Uterus (tissue), 4 donors: ENCODE results near the gene TBCD. TPM values are rescaled to one million over a fixed set of nuclear protein-coding genes. Genes with fewer than 3 reads are reported as not detected.

Source experiments
- DNase-seq, 2 donors: peaks; one replicate each; pipeline ENCODE4 v3.0.0-alpha.2; 2019 to 2020
- H3K27ac ChIP-seq, 2 donors: fragments of 200-600 bp; sonication (generic); 1 replicate in 1 of 2; 2 replicates in 1 of 2; pipeline ENCODE4 v1.5.1; 2016 to 2018
- H3K27me3 ChIP-seq, 2 donors: fragments of 200-600 bp; sonication (generic); one replicate each; pipeline ENCODE4 v1.5.1; 2018 to 2019; ENCODE audit warnings: control low read depth in 1 of 2
- H3K36me3 ChIP-seq, 2 donors: fragments of 200-600 bp; sonication (generic); one replicate each; pipeline ENCODE4 v1.5.1; 2019; ENCODE audit warnings: control low read depth in 1 of 2
- H3K4me1 ChIP-seq, 2 donors: fragments of 200-600 bp; sonication (generic); one replicate each; pipeline ENCODE4 v1.5.1; 2018 to 2019; ENCODE audit warnings: control low read depth in 1 of 2
- H3K4me3 ChIP-seq, 2 donors: fragments of 200-600 bp; sonication (generic); 1 replicate in 1 of 2; 2 replicates in 1 of 2; pipeline ENCODE4 v1.5.1; 2018 to 2019; ENCODE audit warnings: mild to moderate bottlenecking in 1 of 2
- H3K9me3 ChIP-seq, 2 donors: fragments of 200-600 bp; sonication (generic); one replicate each; pipeline ENCODE4 v1.5.1; 2019; ENCODE audit warnings: control low read depth in 1 of 2
- CTCF ChIP-seq, 4 experiments: fragments of 200-600 bp in 2 of 4; fragments of 450-650 bp in 2 of 4; sonication (generic) in 2 of 4; IDR thresholded peaks; one replicate each; pipeline ENCODE4 v1.5.1; 2016 to 2019; ENCODE audit warnings: antibody characterized with exemption in 4 of 4, mild to moderate bottlenecking in 2 of 4, moderate library complexity in 1 of 4
- POLR2A ChIP-seq, 2 donors: fragments of 450-650 bp; IDR thresholded peaks; one replicate each; pipeline ENCODE4 v1.6.1; 2016; ENCODE audit warnings: antibody characterized with exemption in 2 of 2, mild to moderate bottlenecking in 1 of 2, moderate library complexity in 1 of 2
- intact Hi-C: fragments of 100-400 bp; cut with DNase I; formaldehyde crosslinking; loops from one replicate; pipeline ENCODE4 v1.15.1; 2023; ENCODE audit warnings: low total_unique reads
- total RNA-seq, 4 donors: library from RNA; depleted of rRNA in 3 of 4; stranded (reverse); fragments of >200 nt in 3 of 4; gene quantifications; one replicate each; pipeline versions ENCODE4 v1.1.0 to v1.2.4, GENCODE V29; 2014 to 2023
- donor health status: DM: yes; HTN: yes; CAD: no.

The TBCD gene
- 100 to 1,000 TPM in 1 of 4 donors, 10 to 100 TPM in 3; 35.9 to 142 (median 61.3) TPM for total RNA-seq

DNA sequence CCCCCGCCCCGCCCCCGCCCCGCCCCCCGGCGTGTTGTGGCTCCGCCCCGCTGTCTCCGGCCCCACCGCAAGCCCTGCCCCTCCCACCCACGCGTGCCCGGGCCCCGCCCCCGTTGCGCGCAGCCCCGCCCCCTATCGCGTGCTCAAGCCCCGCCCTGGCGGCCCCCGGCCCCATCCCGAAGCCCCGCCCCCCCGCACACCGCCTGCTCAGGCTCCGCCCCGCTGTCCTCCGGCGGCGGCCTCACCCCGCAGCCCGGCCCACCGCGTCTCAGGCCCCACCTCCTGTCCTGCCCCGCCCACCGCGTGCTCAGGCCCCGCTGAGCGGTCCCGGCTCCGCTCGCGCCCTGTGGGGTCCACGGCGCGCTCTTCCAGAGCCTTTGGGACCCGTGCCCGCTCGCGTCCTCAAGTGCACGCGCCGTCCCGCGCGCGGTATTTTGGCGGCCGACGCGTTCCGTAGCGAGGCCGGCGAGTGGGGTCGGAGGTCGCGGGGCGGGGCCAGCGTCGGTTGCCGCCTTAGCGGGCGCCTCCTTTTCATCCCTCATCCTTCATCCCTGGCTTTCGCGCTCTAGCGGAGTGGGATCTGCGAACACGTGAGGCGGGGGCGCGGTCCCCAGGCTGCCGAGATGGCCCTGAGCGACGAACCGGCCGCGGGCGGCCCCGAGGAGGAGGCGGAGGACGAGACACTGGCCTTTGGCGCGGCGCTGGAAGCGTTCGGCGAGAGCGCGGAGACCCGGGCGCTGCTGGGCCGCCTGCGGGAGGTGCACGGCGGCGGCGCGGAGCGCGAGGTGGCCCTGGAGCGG, at the start of gene TBCD:
Gene TBCD (plus strand): TSS at position 495 of the 800 bp plus-strand sequence. CDS start 129 bp downstream, at position 624.
- Histone ChIP-seq H3K9me3 (no peaks in the 10 kb centered on the region), H3K27ac (peak within 1 kb of the TSS; percentile 73 to 95)

GRCh38 chr17:82702231-82702927, 49.5 kb upstream of the TBCD start:
- intact Hi-C loops, result no loop called here
- no peak for TF ChIP-seq POLR2A (IDR thresholded peaks at IDR 0.05)
- TF ChIP-seq CTCF (IDR thresholded peaks at IDR 0.05), result no peak
- no peaks in the 10 kb centered on the region for H3K36me3 ChIP-seq
- no peak for DNase-seq
- H3K4me3 ChIP-seq, result no peak overlapping the region
- no peaks in the 10 kb centered on the region for H3K27me3 ChIP-seq
- H3K4me1 ChIP-seq, result peaks cover 0 to 9% of the 10 kb centered on the region in 2 donors
- H3K9me3 ChIP-seq, result no peaks in the 10 kb centered on the region
- H3K27ac ChIP-seq, result no peak overlapping the region

More for the DNA sequence above, at the start of gene TBCD:
- TF ChIP-seq POLR2A (IDR thresholded peaks at IDR 0.05) (peak; percentile 39 to 47), CTCF (IDR thresholded peaks at IDR 0.05) (peak in 1 of 4 experiments; percentile 23)
- H3K4me1 ChIP-seq, result no peaks in the 10 kb centered on the region
- peak; percentile 87 to 92 for DNase-seq
- no peaks in the 10 kb centered on the region for H3K27me3 ChIP-seq
- H3K36me3 ChIP-seq, result no peaks in the 10 kb centered on the region
- intact Hi-C loops, result no loop called here
- peak within 1 kb of the TSS; percentile 48 to 96 for H3K4me3 ChIP-seq

DNA sequence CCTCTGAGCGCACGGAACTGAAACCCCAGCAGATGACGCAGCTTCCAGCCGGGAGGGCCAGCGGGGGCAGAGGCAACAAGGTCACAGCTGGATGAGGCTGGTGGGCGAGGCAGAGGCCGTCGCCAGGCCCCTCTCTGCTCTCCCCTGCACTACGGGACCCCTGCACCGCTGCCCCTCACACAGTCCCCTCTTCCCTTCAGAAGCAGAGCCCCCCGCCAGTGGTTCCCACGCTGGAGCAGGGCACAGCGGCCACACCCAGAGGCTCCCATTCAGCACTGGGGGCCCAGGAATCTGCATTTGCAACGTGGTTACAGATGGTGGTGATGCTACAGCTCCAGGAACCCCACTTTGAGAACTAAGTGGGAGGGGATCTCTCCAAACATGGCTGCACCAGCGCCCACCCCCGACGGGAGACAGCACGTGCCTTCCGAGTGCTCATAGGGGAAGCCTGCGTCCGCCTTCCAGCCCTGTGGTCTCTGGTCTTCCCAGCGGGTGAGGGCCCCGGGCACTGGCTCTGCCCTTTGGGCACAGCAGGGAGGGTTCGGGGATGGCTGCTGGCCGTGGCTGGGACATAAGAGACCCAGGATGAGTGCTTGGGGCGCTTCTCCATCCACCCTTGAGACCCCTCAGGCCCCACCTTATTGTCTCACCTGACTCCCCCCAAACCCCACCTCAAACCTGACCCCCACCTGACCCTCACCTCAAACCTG, 48.7 kb upstream of the TBCD start:
- Histone ChIP-seq H3K4me3 (no peak overlapping the region), H3K36me3 (no peaks in the 10 kb centered on the region), H3K9me3 (no peaks in the 10 kb centered on the region), H3K4me1 (peaks cover 0 to 6% of the 10 kb centered on the region in 2 donors), H3K27ac (no peak overlapping the region), H3K27me3 (no peaks in the 10 kb centered on the region)
- DNase-seq, result no peak
- TF ChIP-seq POLR2A (IDR thresholded peaks at IDR 0.05), result no peak
- TF ChIP-seq CTCF (IDR thresholded peaks at IDR 0.05), result no peak
- intact Hi-C loops, result no loop called here

GRCh38 chr17:82703935-82704865, 47.7 kb upstream of the TBCD start:
- H3K27ac ChIP-seq, result no peak overlapping the region
- no peak for DNase-seq
- TF ChIP-seq CTCF (IDR thresholded peaks at IDR 0.05) (no peak), POLR2A (IDR thresholded peaks at IDR 0.05) (no peak)
- H3K27me3 ChIP-seq, result no peaks in the 10 kb centered on the region
- intact Hi-C loops, result no loop called here
- H3K9me3 ChIP-seq, result no peaks in the 10 kb centered on the region
- no peaks in the 10 kb centered on the region for H3K36me3 ChIP-seq
- H3K4me1 ChIP-seq, result peaks cover 0 to 3% of the 10 kb centered on the region in 2 donors
- no peak overlapping the region for H3K4me3 ChIP-seq
